Head of caudate nucleus (tissue), 42 donors: Measurements from ENCODE around the gene ATP6V0B.

Experiments used
- DNase-seq, 42 donors: peaks; one replicate each; pipeline versions ENCODE4 v3.0.0 to v3.0.0-alpha.2; 2020 to 2021; ENCODE audit warnings: mixed read lengths in 7 of 42
- intact Hi-C: fragments of 100-400 bp; cut with DNase I; formaldehyde crosslinking; loops from one replicate; pipeline ENCODE4 v1.15.0; 2022

Gene ATP6V0B

GRCh38 chr1:43974443-43975248 is at the start of gene ATP6V0B:
Gene ATP6V0B, plus strand, starts transcription at chr1:43974960. Its CDS starts 81 bp downstream, at chr1:43975041.
- intact Hi-C loops: loop anchor here (1.0 kb wide), 1 partner anchor 28 kb away; the partner anchor contains the start of gene IPO13
- peak; percentile 96 to 100 (median 99) for DNase-seq

GRCh38 chr1:43925846-43926245 is 48.9 kb upstream of the ATP6V0B start:
- DNase-seq: no peak
- intact Hi-C loops: loop anchor here (5.0 kb wide), 1 partner anchor 324 kb away; no protein-coding TSS in a partner anchor

- DNase-seq: peak in 6 of 42 donors; percentile 37 to 53 (median 44)
- intact Hi-C loops: loop anchor here (5.0 to 10.0 kb wide), 3 partner anchors 104 to 406 kb away; partner anchors contain the start of gene SLC6A9
Observed at GRCh38 chr1:43930168-43930948, 44.4 kb upstream of the ATP6V0B start.

- intact Hi-C loops: loop anchor here (5.0 to 10.0 kb wide), 3 partner anchors 104 to 406 kb away; partner anchors contain the start of gene SLC6A9
- no peak for DNase-seq
Observed at GRCh38 chr1:43930949-43931275, 43.8 kb upstream of the ATP6V0B start.

- intact Hi-C loops: loop anchor here (5.0 to 10.0 kb wide), 3 partner anchors 103 to 407 kb away; partner anchors contain the start of gene SLC6A9
- no peak for DNase-seq
Observed at GRCh38 chr1:43931711-43932660, 42.8 kb upstream of the ATP6V0B start.

- no peak for DNase-seq
- intact Hi-C loops: loop anchor here (5.0 to 10.0 kb wide), 3 partner anchors 102 to 408 kb away; partner anchors contain the start of gene SLC6A9
Observed at GRCh38 chr1:43932786-43933385, 41.9 kb upstream of the ATP6V0B start.

GRCh38 chr1:43933386-43934100 is 41.2 kb upstream of the ATP6V0B start, which contains the start of gene ARTN:
Gene ARTN, plus strand, starts transcription at chr1:43933801. Its CDS starts 1,856 bp downstream, at chr1:43935657.
- peak in 3 of 42 donors; percentile 26 to 39 (median 35) for DNase-seq
- intact Hi-C loops: loop anchor here (5.0 to 10.0 kb wide), 3 partner anchors 101 to 409 kb away; partner anchors contain the start of gene SLC6A9

- intact Hi-C loops: loop anchor here (5.0 to 10.0 kb wide), 3 partner anchors 100 to 410 kb away; partner anchors contain the start of gene SLC6A9
- peak in 40 of 42 donors; percentile 46 to 89 (median 70) for DNase-seq
Observed at GRCh38 chr1:43934101-43934985, 40.4 kb upstream of the ATP6V0B start.

GRCh38 chr1:43934986-43935324 is 39.8 kb upstream of the ATP6V0B start:
- DNase-seq: no peak
- intact Hi-C loops: loop anchor here (5.0 to 10.0 kb wide), 3 partner anchors 100 to 410 kb away; partner anchors contain the start of gene SLC6A9

GRCh38 chr1:43935711-43936427 is 38.9 kb upstream of the ATP6V0B start:
- DNase-seq: peak in 2 of 42 donors; percentile 14 to 23
- intact Hi-C loops: loop anchor here (10.0 kb wide), 2 partner anchors 99 to 411 kb away; partner anchors contain the start of gene SLC6A9

GRCh38 chr1:43936431-43937151 is 38.2 kb upstream of the ATP6V0B start:
- DNase-seq: peak in 21 of 42 donors; percentile 23 to 67 (median 54)
- intact Hi-C loops: loop anchor here (10.0 kb wide), 2 partner anchors 98 to 412 kb away; partner anchors contain the start of gene SLC6A9

- no peak for DNase-seq
- intact Hi-C loops: loop anchor here (10.0 kb wide), 2 partner anchors 97 to 413 kb away; partner anchors contain the start of gene SLC6A9
Observed at GRCh38 chr1:43937179-43937865, 37.4 kb upstream of the ATP6V0B start.

GRCh38 chr1:43938383-43938782 is 36.4 kb upstream of the ATP6V0B start:
- no peak for DNase-seq
- intact Hi-C loops: loop anchor here (10.0 kb wide), 2 partner anchors 96 to 414 kb away; partner anchors contain the start of gene SLC6A9
